H9 (cell line): ENCODE data around the gene PTGIR. TPM values are rescaled to one million over a fixed set of nuclear protein-coding genes. Genes with fewer than 3 reads are reported as not detected.
A peak's percentile ranks its signal among the peaks of the same experiment; 100 is the strongest.

Experiments used
- DNase-seq: peaks from one replicate; pipeline ENCODE4 v3.0.0-alpha.2; 2017
- H2AFZ ChIP-seq: one replicate; pipeline ENCODE4 v1.6.1; 2013; ENCODE audit warnings: mild to moderate bottlenecking, low read length, control low read depth, moderate library complexity
- H2AK5ac ChIP-seq: 2 replicates; pipeline ENCODE4 v1.6.1; 2013; ENCODE audit warnings: low read length, control low read depth, mixed read lengths; ENCODE audit not compliant: insufficient read length
- H2BK120ac ChIP-seq: one replicate; pipeline ENCODE4 v1.6.1; 2013; ENCODE audit warnings: low read depth, mild to moderate bottlenecking, low read length, control low read depth, inconsistent platforms; ENCODE audit not compliant: poor library complexity, severe bottlenecking
- H2BK12ac ChIP-seq: 2 replicates; pipeline ENCODE4 v1.6.1; 2013; ENCODE audit warnings: low read length, control low read depth, mixed read lengths, low read depth; ENCODE audit not compliant: insufficient read length
- H2BK15ac ChIP-seq: 2 replicates; pipeline ENCODE4 v1.6.1; 2013; ENCODE audit warnings: low read depth, low read length, control low read depth
- H2BK20ac ChIP-seq: one replicate; pipeline ENCODE4 v1.6.1; 2013; ENCODE audit warnings: low read depth, mild to moderate bottlenecking, low read length, control low read depth, inconsistent platforms; ENCODE audit not compliant: poor library complexity, severe bottlenecking
- H2BK5ac ChIP-seq: 2 replicates; pipeline ENCODE4 v1.6.1; 2013; ENCODE audit warnings: low read length, control low read depth, mixed read lengths; ENCODE audit not compliant: insufficient read length
- H3K14ac ChIP-seq: 2 replicates; pipeline ENCODE4 v1.6.1; 2013; ENCODE audit warnings: low read length, control low read depth; ENCODE audit not compliant: insufficient read depth
- H3K18ac ChIP-seq: 2 replicates; pipeline ENCODE4 v1.6.1; 2013; ENCODE audit warnings: low read depth, mild to moderate bottlenecking, mixed read lengths, low read length, control low read depth; ENCODE audit not compliant: insufficient read length
- H3K23ac ChIP-seq: 2 replicates; pipeline ENCODE4 v1.6.1; 2013; ENCODE audit warnings: low read length, control low read depth, mixed read lengths, low read depth; ENCODE audit not compliant: insufficient read length
- H3K23me2 ChIP-seq: 2 replicates; pipeline ENCODE4 v1.6.1; 2013; ENCODE audit warnings: low read depth, mild to moderate bottlenecking, mixed read lengths, low read length, control low read depth; ENCODE audit not compliant: insufficient read length, poor library complexity, severe bottlenecking
- H3K27ac ChIP-seq: 2 replicates; pipeline ENCODE4 v1.5.1; 2013; ENCODE audit warnings: low read length, control low read depth, mixed read lengths, low read depth; ENCODE audit not compliant: insufficient read length
- H3K27me3 ChIP-seq: 2 replicates; pipeline ENCODE4 v1.6.1; 2013; ENCODE audit warnings: low read length, control low read depth, inconsistent platforms; ENCODE audit not compliant: insufficient read depth
- H3K4ac ChIP-seq: 2 replicates; pipeline ENCODE4 v1.6.1; 2013; ENCODE audit warnings: low read depth, mild to moderate bottlenecking, control low read depth, inconsistent platforms, low read length, moderate library complexity
- H3K4me1 ChIP-seq: 2 replicates; pipeline ENCODE4 v1.6.1; 2013; ENCODE audit warnings: low read length, control low read depth, inconsistent platforms; ENCODE audit not compliant: insufficient read depth
- H3K4me2 ChIP-seq: 2 replicates; pipeline ENCODE4 v1.6.1; 2013; ENCODE audit warnings: low read length, control low read depth, mixed read lengths; ENCODE audit not compliant: insufficient read length, insufficient read depth
- H3K56ac ChIP-seq: 2 replicates; pipeline ENCODE4 v1.6.1; 2013; ENCODE audit warnings: low read depth, mild to moderate bottlenecking, mixed read lengths, low read length, control low read depth; ENCODE audit not compliant: insufficient read length
- H3K79me1 ChIP-seq: 2 replicates; pipeline ENCODE4 v1.6.1; 2013; ENCODE audit warnings: low read depth, mild to moderate bottlenecking, moderate library complexity, low read length, control low read depth, inconsistent platforms; ENCODE audit not compliant: insufficient read depth, poor library complexity, severe bottlenecking
- H3K79me2 ChIP-seq: 2 replicates; pipeline ENCODE4 v1.6.1; 2013; ENCODE audit warnings: low read length, control low read depth, inconsistent platforms; ENCODE audit not compliant: insufficient read depth
- H3K9ac ChIP-seq: 2 replicates; pipeline ENCODE4 v1.6.1; 2013; ENCODE audit warnings: low read length, control low read depth, mixed read lengths; ENCODE audit not compliant: insufficient read length; ENCODE audit errors: extremely low read depth
- H3K9me3 ChIP-seq: one replicate; pipeline ENCODE4 v1.6.1; 2013; ENCODE audit warnings: low read depth, low read length, inconsistent platforms; ENCODE audit not compliant: control insufficient read depth
- H3T11ph ChIP-seq: one replicate; pipeline ENCODE4 v1.6.1; 2013; ENCODE audit warnings: mild to moderate bottlenecking, low read length, control low read depth, inconsistent platforms
- H4K20me1 ChIP-seq: one replicate; pipeline ENCODE4 v1.6.1; 2013; ENCODE audit not compliant: control insufficient read depth, insufficient read length, insufficient read depth
- H4K5ac ChIP-seq: 2 replicates; pipeline ENCODE4 v1.6.1; 2013; ENCODE audit warnings: low read depth, mild to moderate bottlenecking, mixed read lengths, low read length, control low read depth; ENCODE audit not compliant: insufficient read length
- H4K8ac ChIP-seq: replicated peaks from 2 replicates; pipeline ENCODE4 v1.6.1; 2013; ENCODE audit warnings: low read length, control low read depth, mixed read lengths, low read depth; ENCODE audit not compliant: insufficient read length
- H4K91ac ChIP-seq: 2 replicates; pipeline ENCODE4 v1.6.1; 2013; ENCODE audit warnings: low read depth, mild to moderate bottlenecking, moderate library complexity, mixed read lengths, low read length, control low read depth; ENCODE audit not compliant: insufficient read length
- H3K27ac Mint-ChIP-seq, 3 experiments: 2 replicates in 2 of 3; 3 replicates in 1 of 3; pipeline ENCODE4 v1.8.0; 2020 to 2021; ENCODE audit warnings: mixed read lengths in 3 of 3, mild to moderate bottlenecking in 1 of 3, moderate library complexity in 1 of 3
- H3K27me3 Mint-ChIP-seq: 2 replicates; pipeline ENCODE4 v1.8.0; 2021; ENCODE audit warnings: low read depth, mild to moderate bottlenecking, moderate library complexity, mixed read lengths
- H3K36me3 Mint-ChIP-seq, 3 experiments: 2 replicates in 2 of 3; 3 replicates in 1 of 3; pipeline ENCODE4 v1.8.0; 2020 to 2021; ENCODE audit warnings: low read depth in 3 of 3, mixed read lengths in 3 of 3; ENCODE audit not compliant: insufficient read depth in 1 of 3
- H3K4me1 Mint-ChIP-seq, 2 experiments: 2 replicates each; pipeline ENCODE4 v1.8.0; 2020; ENCODE audit warnings: mixed read lengths in 2 of 2
- H3K4me3 Mint-ChIP-seq, 2 experiments: 2 replicates in 1 of 2; 3 replicates in 1 of 2; pipeline ENCODE4 v1.8.0; 2020 to 2021; ENCODE audit warnings: mild to moderate bottlenecking in 2 of 2, mixed read lengths in 2 of 2, moderate library complexity in 1 of 2
- H3K9me3 Mint-ChIP-seq, 2 experiments: 2 replicates in 1 of 2; 3 replicates in 1 of 2; pipeline ENCODE4 v1.8.0; 2020; ENCODE audit warnings: mild to moderate bottlenecking in 2 of 2, mixed read lengths in 2 of 2, moderate library complexity in 1 of 2
- WGBS: extraction: QIAGEN DNeasy Blood & Tissue Kit; methylation state at CpG from one replicate; pipeline ENCODE4 v1.1.7; 2013; ENCODE audit warnings: missing lambda C conversion rate, low lambda C conversion rate, mixed read lengths; ENCODE audit not compliant: insufficient read length; ENCODE audit errors: extremely low coverage; 5-methylcytosine and 5-hydroxymethylcytosine counted together
- total RNA-seq: library from RNA; stranded (reverse); gene quantifications from 2 replicates; pipeline ENCODE4 v1.2.1, GENCODE V29; 2021
- TF ChIP-seq, protein P1 (sequence below): fragments of 200-600 bp; sonication (generic); conservative IDR thresholded peaks from 3 replicates; pipeline ENCODE4 v1.8.0; 2021; ENCODE audit warnings: antibody characterized with exemption, mild to moderate bottlenecking

PTGIR gene
- total RNA-seq, 1 experiment from 2014 or later, result not detected

DNA sequence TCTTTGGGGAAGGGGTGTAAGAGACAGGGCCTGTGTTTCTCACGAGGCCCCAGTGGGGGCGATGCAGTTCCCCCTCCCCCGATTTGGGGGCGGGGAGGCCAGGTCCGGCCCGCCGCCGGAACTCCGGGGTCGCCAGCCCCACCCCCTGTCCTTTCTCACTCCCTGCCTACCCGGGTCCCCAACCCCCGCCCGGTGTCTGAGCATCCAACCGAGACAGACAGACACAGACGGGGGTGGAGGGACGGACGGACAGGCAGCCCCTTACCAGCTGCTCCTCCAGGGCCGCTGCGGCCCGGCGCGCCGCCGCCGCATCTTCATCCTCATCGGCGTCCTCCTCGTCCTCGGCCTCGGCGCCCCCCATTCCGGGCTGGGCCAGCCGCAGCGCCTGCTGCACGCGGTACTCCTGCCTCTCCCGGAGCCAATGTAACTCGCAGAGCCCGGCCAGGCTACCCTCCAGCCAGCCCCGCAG lies 35.7 kb upstream of the PTGIR start:
- no peak overlapping the region for H3T11ph ChIP-seq
- H4K5ac ChIP-seq, result no peak overlapping the region
- peaks cover 19 to 22% of the 10 kb centered on the region in 2 experiments for H3K4me1 Mint-ChIP-seq
- TF ChIP-seq, protein P1, sequence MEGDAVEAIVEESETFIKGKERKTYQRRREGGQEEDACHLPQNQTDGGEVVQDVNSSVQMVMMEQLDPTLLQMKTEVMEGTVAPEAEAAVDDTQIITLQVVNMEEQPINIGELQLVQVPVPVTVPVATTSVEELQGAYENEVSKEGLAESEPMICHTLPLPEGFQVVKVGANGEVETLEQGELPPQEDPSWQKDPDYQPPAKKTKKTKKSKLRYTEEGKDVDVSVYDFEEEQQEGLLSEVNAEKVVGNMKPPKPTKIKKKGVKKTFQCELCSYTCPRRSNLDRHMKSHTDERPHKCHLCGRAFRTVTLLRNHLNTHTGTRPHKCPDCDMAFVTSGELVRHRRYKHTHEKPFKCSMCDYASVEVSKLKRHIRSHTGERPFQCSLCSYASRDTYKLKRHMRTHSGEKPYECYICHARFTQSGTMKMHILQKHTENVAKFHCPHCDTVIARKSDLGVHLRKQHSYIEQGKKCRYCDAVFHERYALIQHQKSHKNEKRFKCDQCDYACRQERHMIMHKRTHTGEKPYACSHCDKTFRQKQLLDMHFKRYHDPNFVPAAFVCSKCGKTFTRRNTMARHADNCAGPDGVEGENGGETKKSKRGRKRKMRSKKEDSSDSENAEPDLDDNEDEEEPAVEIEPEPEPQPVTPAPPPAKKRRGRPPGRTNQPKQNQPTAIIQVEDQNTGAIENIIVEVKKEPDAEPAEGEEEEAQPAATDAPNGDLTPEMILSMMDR, result no peak
- H3K18ac ChIP-seq, result no peak overlapping the region
- H3K23me2 ChIP-seq, result peaks cover 15% of the 10 kb centered on the region
- H3K4me2 ChIP-seq, result peak overlapping the region; percentile 93
- peak overlapping the region; percentile 48 to 83 for H3K4me3 Mint-ChIP-seq
- no peaks in the 10 kb centered on the region for H3K4me1 ChIP-seq
- H4K8ac ChIP-seq, result no peak overlapping the region
- no peak overlapping the region for H3K14ac ChIP-seq
- H2BK5ac ChIP-seq, result no peak overlapping the region
- no peaks in the 10 kb centered on the region for H3K36me3 Mint-ChIP-seq
- H3K9ac ChIP-seq, result no peak overlapping the region
- H3K9me3 Mint-ChIP-seq, result no peaks in the 10 kb centered on the region; a peak in 1 of 5 replicates
- DNase-seq, result no peak
- no peaks in the 10 kb centered on the region for H3K79me2 ChIP-seq
- H3K27me3 Mint-ChIP-seq, result peaks cover 45% of the 10 kb centered on the region
- no peak overlapping the region for H3K4ac ChIP-seq
- H2BK120ac ChIP-seq, result no peak overlapping the region
- no peak overlapping the region for H3K23ac ChIP-seq
- no peak overlapping the region for H4K91ac ChIP-seq
- H2BK20ac ChIP-seq, result no peak overlapping the region
- no peak overlapping the region for H2BK12ac ChIP-seq
- H2AK5ac ChIP-seq, result no peak overlapping the region
- H3K27ac Mint-ChIP-seq, result no peak overlapping the region
- H2AFZ ChIP-seq, result no peak overlapping the region
- H3K27me3 ChIP-seq, result no peaks in the 10 kb centered on the region; the same call in 1 of the 2 replicates
- no peaks in the 10 kb centered on the region for H3K79me1 ChIP-seq
- no peak overlapping the region for H2BK15ac ChIP-seq
- H3K9me3 ChIP-seq, result no peaks in the 10 kb centered on the region
- H4K20me1 ChIP-seq, result no peaks in the 10 kb centered on the region
- no CpG with 5 or more reads among the region's 40 CpGs for WGBS
- no peak overlapping the region for H3K56ac ChIP-seq
- H3K27ac ChIP-seq, result no peak overlapping the region
